H1 (cell line): Measurements from ENCODE around the gene ATP9B.

Experiments used
- CHD2 ChIP-seq: IDR thresholded peaks from 2 replicates; pipeline ENCODE4 v1.6.1; 2012; ENCODE audit warnings: low read length, improper control_type of control experiment
- EP300 ChIP-seq, 2 experiments: IDR thresholded peaks; 1 replicate in 1 of 2; 2 replicates in 1 of 2; pipeline ENCODE4 v1.6.1; 2011 to 2012; ENCODE audit warnings: low read depth in 2 of 2, low read length in 2 of 2, mild to moderate bottlenecking in 2 of 2, borderline replicate concordance in 1 of 2, inconsistent platforms in 1 of 2, moderate library complexity in 1 of 2
- POLR2A ChIP-seq, 2 experiments: IDR thresholded peaks; 1 replicate in 1 of 2; 2 replicates in 1 of 2; pipeline ENCODE4 v1.6.1; 2011; ENCODE audit warnings: low read depth in 2 of 2, low read length in 2 of 2, mild to moderate bottlenecking in 2 of 2; ENCODE audit errors: control extremely low read depth in 1 of 2
- POLR2AphosphoS5 ChIP-seq: IDR thresholded peaks from 2 replicates; pipeline ENCODE4 v1.6.1; 2011; ENCODE audit warnings: low read depth, low read length
- SP4 ChIP-seq: IDR thresholded peaks from 2 replicates; pipeline ENCODE4 v1.6.1; 2012; ENCODE audit warnings: low read length, inconsistent platforms
- TBP ChIP-seq: IDR thresholded peaks from 2 replicates; pipeline ENCODE4 v1.6.1; 2011; ENCODE audit warnings: low read depth, low read length, improper control_type of control experiment
- TF ChIP-seq, protein P1 (sequence below), 3 experiments: IDR thresholded peaks; 1 replicate in 2 of 3; 2 replicates in 1 of 3; pipeline versions ENCODE4 v1.5.1 to v1.6.1; 2011; ENCODE audit warnings: low read length in 3 of 3, mild to moderate bottlenecking in 3 of 3, inconsistent platforms in 2 of 3, low read depth in 1 of 3, moderate library complexity in 1 of 3; ENCODE audit not compliant: insufficient read depth in 1 of 3; ENCODE audit errors: control extremely low read depth in 1 of 3

- TF ChIP-seq POLR2AphosphoS5 (no peak), TBP (no peak), POLR2A (IDR thresholded peaks at IDR 0.05; ENCODE audit: control extremely low read depth in 1 of 2, low read depth in 2 of 2, low read length in 2 of 2) (no peak), EP300 (IDR thresholded peaks at IDR 0.05; ENCODE audit: borderline replicate concordance in 1 of 2, low read depth in 2 of 2, low read length in 2 of 2) (no peak), CHD2 (no peak), SP4 (no peak)
- TF ChIP-seq, protein P1, sequence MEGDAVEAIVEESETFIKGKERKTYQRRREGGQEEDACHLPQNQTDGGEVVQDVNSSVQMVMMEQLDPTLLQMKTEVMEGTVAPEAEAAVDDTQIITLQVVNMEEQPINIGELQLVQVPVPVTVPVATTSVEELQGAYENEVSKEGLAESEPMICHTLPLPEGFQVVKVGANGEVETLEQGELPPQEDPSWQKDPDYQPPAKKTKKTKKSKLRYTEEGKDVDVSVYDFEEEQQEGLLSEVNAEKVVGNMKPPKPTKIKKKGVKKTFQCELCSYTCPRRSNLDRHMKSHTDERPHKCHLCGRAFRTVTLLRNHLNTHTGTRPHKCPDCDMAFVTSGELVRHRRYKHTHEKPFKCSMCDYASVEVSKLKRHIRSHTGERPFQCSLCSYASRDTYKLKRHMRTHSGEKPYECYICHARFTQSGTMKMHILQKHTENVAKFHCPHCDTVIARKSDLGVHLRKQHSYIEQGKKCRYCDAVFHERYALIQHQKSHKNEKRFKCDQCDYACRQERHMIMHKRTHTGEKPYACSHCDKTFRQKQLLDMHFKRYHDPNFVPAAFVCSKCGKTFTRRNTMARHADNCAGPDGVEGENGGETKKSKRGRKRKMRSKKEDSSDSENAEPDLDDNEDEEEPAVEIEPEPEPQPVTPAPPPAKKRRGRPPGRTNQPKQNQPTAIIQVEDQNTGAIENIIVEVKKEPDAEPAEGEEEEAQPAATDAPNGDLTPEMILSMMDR (IDR thresholded peaks at IDR 0.05; ENCODE audit: control extremely low read depth in 1 of 3, insufficient read depth in 1 of 3, low read depth in 1 of 3, low read length in 3 of 3), result no peak
These were observed 170.4 kb downstream of the ATP9B start for GRCh38 chr18:79239631-79240030.
